GM21528 (cell line): ENCODE results near the gene DNAJC11.
"Not testable (repeated sequence)": the region's sequence is repeated elsewhere in the genome, so short reads cannot be mapped to it uniquely, and the experiment has no call there.

Source experiments
- ATAC-seq: cut with Tn5 transposase; IDR thresholded peaks from one replicate; pipeline ENCODE4 v1.9.1; 2021; ENCODE audit warnings: mild to moderate bottlenecking, moderate library complexity; ENCODE audit not compliant: unreplicated experiment, low FRiP score

Gene DNAJC11, protein sequence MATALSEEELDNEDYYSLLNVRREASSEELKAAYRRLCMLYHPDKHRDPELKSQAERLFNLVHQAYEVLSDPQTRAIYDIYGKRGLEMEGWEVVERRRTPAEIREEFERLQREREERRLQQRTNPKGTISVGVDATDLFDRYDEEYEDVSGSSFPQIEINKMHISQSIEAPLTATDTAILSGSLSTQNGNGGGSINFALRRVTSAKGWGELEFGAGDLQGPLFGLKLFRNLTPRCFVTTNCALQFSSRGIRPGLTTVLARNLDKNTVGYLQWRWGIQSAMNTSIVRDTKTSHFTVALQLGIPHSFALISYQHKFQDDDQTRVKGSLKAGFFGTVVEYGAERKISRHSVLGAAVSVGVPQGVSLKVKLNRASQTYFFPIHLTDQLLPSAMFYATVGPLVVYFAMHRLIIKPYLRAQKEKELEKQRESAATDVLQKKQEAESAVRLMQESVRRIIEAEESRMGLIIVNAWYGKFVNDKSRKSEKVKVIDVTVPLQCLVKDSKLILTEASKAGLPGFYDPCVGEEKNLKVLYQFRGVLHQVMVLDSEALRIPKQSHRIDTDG

DNA sequence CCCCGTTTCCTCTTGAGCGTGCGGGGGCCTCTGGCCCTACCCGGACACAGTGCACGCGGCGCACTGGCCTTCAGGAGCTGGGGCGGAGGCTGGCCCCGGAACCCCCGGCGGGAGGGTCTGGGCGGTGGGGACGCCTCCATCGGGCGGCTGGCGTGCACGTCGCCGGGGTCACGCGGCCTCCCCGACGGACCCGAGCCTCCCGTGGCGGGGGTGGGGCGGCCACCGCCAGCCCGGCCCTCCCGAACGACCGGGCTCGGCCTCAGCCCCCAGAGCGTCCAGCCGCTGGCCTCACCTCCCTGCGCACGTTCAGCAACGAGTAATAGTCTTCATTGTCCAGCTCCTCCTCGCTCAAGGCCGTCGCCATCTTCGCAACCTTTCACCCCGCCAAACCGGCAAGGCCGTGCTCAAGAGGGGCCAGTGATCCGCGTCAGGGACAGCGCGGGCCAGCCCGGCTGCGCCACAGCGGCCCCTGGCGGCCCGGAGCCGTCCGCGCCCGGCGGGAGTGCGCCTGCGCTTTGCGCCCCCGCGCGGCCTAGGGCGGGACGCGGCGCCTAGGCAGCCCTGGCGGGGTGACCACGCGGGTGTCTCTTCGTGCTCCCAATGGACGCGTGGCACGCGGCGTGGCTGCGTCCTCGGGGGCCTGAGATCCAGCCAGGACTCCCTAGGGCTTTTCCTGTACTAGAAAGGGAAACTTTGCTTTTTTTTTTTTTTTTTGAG is at the start of gene DNAJC11:
Gene DNAJC11 (minus strand): TSS at position 380 of the 717 bp plus-strand sequence. CDS start 16 bp downstream, at position 364.
- peak; percentile 91 for ATAC-seq

- no peak for ATAC-seq
These were observed 48.9 kb upstream of the DNAJC11 start for GRCh38 chr1:6750490-6750889.

- ATAC-seq, result no peak
These were observed 46.1 kb upstream of the DNAJC11 start for GRCh38 chr1:6747674-6748073.

DNA sequence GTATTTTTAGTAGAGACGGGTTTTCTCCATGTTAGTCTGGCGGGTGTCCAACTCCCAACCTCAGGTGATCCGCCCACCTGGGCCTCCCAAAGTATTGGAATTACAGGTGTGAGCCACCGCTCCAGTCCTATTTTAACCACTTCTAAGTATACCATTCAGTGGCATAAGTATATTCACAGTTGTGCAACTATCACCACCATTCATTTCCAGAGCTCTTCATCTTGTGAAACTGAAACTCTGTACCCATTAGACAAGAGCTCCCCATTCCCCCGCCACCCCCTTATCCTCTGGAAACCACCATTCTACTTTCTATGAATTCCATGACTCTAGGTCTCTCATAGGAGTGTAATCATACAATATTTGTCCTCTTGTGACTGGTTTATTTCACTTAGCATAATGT is 43.5 kb upstream of the DNAJC11 start:
- no peak for ATAC-seq

GRCh38 chr1:6743189-6744101 is 41.8 kb upstream of the DNAJC11 start:
- no peak for ATAC-seq

DNA sequence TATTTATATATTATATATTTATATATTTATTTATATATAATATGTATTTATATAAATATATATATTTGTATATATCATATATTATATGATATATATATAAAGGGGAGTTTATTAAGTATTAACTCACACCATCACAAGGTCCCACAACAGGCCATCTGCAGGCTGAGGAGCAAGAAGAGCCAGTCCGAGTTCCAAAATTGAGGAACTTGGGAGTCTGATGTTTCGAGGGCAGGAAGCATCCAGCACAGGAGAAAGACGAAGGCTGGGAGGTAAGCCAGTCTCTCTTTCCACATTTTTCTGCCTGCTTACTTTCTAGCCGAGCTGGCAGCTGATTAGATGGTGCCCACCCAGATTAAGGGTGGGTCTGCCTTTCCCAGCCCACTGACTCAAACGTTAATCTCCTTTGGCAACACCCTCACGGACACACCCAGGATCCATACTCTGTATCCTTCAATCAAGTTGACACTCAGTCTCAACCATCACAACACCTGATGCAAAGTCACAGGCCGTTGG is 41.1 kb upstream of the DNAJC11 start:
- not testable (repeated sequence) for ATAC-seq

- ATAC-seq, result no peak
These were observed 37.5 kb upstream of the DNAJC11 start for GRCh38 chr1:6738987-6739676.

DNA sequence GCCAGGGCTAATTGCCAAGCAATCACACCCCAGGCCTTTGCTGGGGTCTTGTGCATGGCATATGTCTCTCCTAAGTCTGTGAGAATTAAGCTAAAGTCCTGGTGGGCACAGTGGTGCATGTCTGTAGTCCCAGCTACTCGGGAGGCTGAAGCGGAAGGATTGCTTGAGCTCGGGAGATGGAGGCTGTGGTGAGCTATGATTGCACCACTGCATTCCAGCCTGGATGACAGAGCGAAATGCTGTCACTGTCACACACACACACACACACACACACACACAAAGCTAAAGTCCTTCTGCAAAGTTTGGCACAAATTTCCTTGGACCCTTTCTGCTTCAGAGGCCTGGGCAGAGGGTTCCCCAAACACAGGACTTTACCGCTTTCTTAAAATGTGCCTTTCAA is 31.3 kb upstream of the DNAJC11 start:
- no peak for ATAC-seq

DNA sequence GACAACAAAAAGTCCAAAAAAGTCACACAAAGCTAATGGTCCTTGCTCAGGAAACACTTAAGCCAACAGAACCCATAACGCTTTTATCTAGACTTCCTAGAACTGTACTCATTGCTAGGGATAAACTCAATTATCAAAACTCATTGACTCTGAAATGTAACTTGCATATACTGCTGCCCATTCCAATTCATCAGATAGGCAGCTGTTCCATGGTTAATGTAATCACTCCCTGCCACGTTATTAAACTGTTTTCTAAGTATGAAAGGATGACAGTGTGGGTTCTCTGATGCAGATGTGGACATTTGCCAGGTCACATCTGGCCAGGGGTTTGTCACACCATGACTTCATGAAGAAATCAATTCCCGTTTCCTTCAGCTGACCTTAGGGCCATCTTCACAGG is 30.3 kb upstream of the DNAJC11 start:
- ATAC-seq, result no peak

GRCh38 chr1:6730880-6731279 is 29.3 kb upstream of the DNAJC11 start:
- no peak for ATAC-seq

DNA sequence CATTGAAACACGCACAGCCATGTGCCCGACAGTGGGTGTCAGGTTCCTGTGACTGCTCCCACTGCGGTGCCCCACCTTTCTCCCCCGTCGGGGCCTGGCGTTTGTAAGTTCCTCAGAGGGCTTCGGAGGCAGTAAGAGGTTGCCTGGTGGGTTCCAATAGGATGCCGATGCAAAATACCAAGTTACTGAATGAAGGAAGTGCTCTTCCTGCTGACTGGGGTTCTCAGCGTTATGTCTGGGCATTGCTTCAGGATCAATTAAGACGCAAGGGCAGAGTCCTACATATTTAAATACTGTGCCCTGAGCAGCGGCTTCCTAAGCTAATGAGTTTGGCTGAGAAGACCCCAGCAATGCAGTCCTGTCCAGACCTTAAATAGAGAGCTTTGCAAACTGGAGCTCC is 28.9 kb upstream of the DNAJC11 start:
- ATAC-seq, result no peak

DNA sequence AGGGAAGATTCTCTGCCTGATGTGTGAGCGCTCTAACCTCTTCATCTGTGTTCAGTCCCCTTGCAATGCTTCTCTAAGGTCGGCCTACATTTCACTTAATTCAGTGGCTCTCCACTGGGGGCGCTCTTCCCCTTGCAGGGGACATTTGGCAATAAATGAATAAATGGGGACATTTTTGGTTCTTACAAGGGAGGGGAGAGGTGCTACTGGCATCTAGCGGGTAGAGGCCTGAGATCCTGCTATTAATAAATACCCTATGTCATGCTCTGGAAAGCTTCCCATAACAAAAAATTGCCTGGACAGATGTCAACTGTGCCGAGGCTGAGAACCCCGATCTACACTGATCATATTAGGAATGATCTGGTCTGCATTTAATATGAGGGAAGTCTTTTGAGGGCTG is 25.9 kb upstream of the DNAJC11 start:
- no peak for ATAC-seq

GRCh38 chr1:6726253-6726652 is 24.6 kb upstream of the DNAJC11 start:
- no peak for ATAC-seq

DNA sequence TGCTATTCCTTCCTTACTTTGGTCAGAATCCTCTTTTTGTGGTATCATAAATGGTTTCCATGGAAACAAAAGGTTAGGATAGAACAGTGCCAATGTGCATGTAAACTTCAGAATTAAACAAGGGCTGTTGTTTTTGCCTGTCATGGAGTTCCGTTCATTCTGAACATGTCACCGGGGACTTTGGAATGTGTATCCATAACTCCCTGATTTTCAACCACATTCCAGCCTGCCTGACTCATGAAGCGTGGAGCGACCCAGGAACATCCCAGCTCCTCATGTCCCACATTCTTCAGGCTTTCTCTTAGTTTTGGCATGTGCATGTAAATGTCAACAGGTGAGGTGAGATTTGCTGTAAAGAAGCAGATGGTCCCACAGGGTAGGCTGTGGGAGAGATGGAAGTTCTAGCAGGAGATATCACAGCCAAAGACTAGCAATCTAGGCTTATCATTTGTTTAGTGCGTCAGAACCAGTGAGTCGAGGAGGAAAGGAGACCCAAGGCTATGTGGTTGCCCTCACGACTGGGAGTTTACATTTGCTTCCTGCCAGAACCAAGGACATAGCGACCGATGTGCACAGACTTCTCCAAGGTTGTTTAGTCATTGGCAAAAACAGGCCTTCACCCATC is 23.0 kb upstream of the DNAJC11 start:
- no peak for ATAC-seq

DNA sequence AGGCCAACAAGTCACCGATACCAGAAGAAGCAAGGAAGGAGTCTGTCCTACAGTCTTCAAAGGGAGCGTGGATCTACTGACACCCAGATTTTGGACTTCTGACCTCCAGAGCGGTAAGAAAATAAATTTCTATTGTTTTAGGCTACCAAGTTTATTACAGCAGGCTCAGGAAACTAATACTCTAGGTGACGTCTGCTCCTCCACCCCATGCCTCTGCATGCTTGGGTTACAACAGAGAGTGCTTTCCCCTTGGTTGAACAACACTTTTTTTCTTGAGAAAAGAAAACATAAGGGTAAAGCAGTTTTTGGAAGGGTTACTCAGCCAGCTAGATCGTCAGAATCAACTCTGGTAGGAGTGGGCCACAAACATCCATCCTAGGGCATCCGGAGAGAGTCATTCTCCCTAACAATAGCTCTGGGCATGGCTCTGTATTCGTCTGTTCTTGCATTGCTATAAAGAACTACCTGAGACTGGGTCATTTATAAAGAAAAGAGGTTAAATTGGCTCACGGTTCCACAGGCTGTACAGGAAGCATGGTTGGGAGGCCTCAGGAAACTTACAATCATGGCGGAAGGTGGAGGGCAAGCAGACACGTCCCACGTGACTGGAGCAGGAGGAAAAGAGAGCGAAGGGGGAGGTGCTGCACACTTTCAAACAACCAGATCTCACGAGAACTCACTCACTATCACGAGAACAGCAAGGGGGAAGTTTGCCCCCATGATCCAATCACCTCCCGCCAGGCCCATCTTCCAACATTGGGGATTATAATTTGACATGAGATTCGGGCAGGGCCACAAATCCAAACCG is 22.2 kb upstream of the DNAJC11 start:
- no peak for ATAC-seq

GRCh38 chr1:6711174-6711573 is 9.6 kb upstream of the DNAJC11 start:
- ATAC-seq, result no peak

DNA sequence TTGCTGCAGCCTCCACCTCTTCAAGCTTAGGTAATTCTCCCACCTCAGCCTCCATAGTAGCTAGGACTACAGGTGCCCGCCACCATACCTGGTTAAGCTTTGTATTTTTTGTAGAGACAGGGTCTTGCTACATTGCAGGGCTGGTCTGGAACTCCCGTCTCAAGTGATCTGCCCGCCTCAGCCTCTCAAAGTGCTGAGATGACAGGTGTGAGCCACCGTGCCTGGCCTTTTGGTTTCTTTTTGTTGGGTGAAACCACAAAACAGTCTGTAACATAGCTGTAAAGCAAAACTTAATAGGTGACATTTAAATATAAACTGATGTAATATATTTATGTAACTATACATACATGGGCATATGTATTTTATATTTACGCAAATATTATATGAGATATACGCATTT is 3.1 kb upstream of the DNAJC11 start:
- ATAC-seq, result no peak

- no peak for ATAC-seq
These were observed 1.4 kb upstream of the DNAJC11 start for GRCh38 chr1:6703016-6703415.
